Pancreas (tissue), 10 donors: ENCODE measurements around the gene KLHDC7B. TPM values are rescaled to one million over a fixed set of nuclear protein-coding genes. Genes with fewer than 3 reads are reported as not detected.

Experiments
- ATAC-seq, 4 donors: fragments of 200-7000 bp; cut with Tn5 transposase; one replicate each; pipeline versions ENCODE4 v1.8.0 to v1.9.1; 2020; ENCODE audit warnings: mild to moderate bottlenecking in 4 of 4, moderate library complexity in 4 of 4
- DNase-seq, 6 donors: peaks; one replicate each; pipeline ENCODE4 v3.0.0-alpha.2; 2020
- FAIRE-seq: peaks from 2 replicates; lab custom pipeline; 2012; peaks lifted over from hg19 to GRCh38; lab: Jason Lieb, UNC
- H3K27ac ChIP-seq, 4 donors: fragments of 200-600 bp; sonication (generic); 1 replicate in 3 of 4; 2 replicates in 1 of 4; pipeline versions ENCODE4 v1.5.0 to v1.8.0; 2020
- H3K27me3 ChIP-seq, 4 donors: fragments of 200-600 bp; one replicate each; pipeline ENCODE4 v1.8.0; 2021
- H3K36me3 ChIP-seq, 3 donors: fragments of 200-600 bp; sonication (generic) in 1 of 3; one replicate each; pipeline versions ENCODE4 v1.5.0 to v1.8.0; 2020 to 2021
- H3K4me1 ChIP-seq, 3 donors: fragments of 200-600 bp; one replicate each; pipeline ENCODE4 v1.8.0; 2021
- H3K4me3 ChIP-seq, 4 donors: fragments of 200-600 bp; sonication (generic) in 2 of 4; one replicate each; pipeline versions ENCODE4 v1.5.0 to v1.8.0; 2020 to 2021
- H3K9me3 ChIP-seq, 4 donors: fragments of 200-600 bp; one replicate each; pipeline ENCODE4 v1.8.0; 2021
- CTCF ChIP-seq, 4 donors: fragments of 200-600 bp; sonication (generic) in 3 of 4; IDR thresholded peaks; one replicate each; pipeline versions ENCODE4 v1.5.0 to v1.8.0; 2021; ENCODE audit warnings: antibody characterized with exemption in 4 of 4
- WGBS, 2 donors: extraction: QIAGEN DNeasy Blood & Tissue Kit; methylation state at CpG; one replicate each; pipeline ENCODE4 v1.1.7; 2013; 5-methylcytosine and 5-hydroxymethylcytosine counted together
- intact Hi-C, 3 donors: fragments of 100-400 bp; cut with DNase I; formaldehyde crosslinking; loops; one replicate each; pipeline versions ENCODE4 v1.11.1 to v1.14.2; 2022
- polyA plus RNA-seq, 2 donors: library from polyadenylated mRNA; stranded (reverse); fragments of 200-250 nt; gene quantifications; one replicate each; pipeline ENCODE4 v1.2.3, GENCODE V29; 2013
- total RNA-seq, 6 donors: library from RNA; stranded (reverse); fragmentation: NEBNext Ultra II Directional in 4 of 6; extraction: Animal tissue kit (Norgen Biotek cat#: 25700) in 4 of 6; gene quantifications; one replicate each; pipeline versions ENCODE4 v1.2.1 to v1.2.4, GENCODE V29; 2021 to 2023
- donor health status: healthy with polysubstance abuse.
- donor health status: DM: no; HTN: no; CAD: no; lungs with moderate emphysema.
- donor health status: DM: no; HTN: no; CAD: no.
- donor health status: control.
- donor health status: control.
- donor health status: Bipolar disorder and iron deficiency.
- donor health status: DM: yes; HTN: yes; CAD: no.
- donor health status: DM: no; HTN: no; CAD: no.
- donor health status: DM: no; HTN: no; CAD: no.
- donor health status: DM: yes; HTN: yes; CAD: no.

KLHDC7B gene
- total and polyA plus RNA-seq, 8 donors = 0.03 to 2.1 (median 0.15) TPM; not detected in 1

GRCh38 chr22:50586416-50586815, 40.7 kb downstream of the KLHDC7B start:
- intact Hi-C loops = no loop called here
- H3K36me3 ChIP-seq = no peaks in the 10 kb centered on the region
- no peaks in the 10 kb centered on the region for H3K27me3 ChIP-seq
- peaks cover 0 to 10% (median 0%) of the 10 kb centered on the region in 3 donors for H3K4me1 ChIP-seq
- DNase-seq (peak in 2 of 6 donors; percentile 5 to 17), FAIRE-seq (no peak), ATAC-seq (no peak)
- H3K27ac ChIP-seq = no peak overlapping the region
- TF ChIP-seq CTCF (IDR thresholded peaks at IDR 0.05) = no peak
- no peak overlapping the region for H3K4me3 ChIP-seq
- H3K9me3 ChIP-seq = no peaks in the 10 kb centered on the region
- WGBS, 2 donors = 76 to 78% methylated on average over 5 of the region's 5 CpGs

- intact Hi-C loops = no loop called here
- H3K4me3 ChIP-seq = no peak overlapping the region
- no peaks in the 10 kb centered on the region for H3K36me3 ChIP-seq
- WGBS, 2 donors = 96% methylated on average over 5 of the region's 5 CpGs
- no peaks in the 10 kb centered on the region for H3K9me3 ChIP-seq
- H3K27me3 ChIP-seq = no peaks in the 10 kb centered on the region
- no peak for TF ChIP-seq CTCF (IDR thresholded peaks at IDR 0.05)
- peaks cover 0 to 6% (median 0%) of the 10 kb centered on the region in 3 donors for H3K4me1 ChIP-seq
- ATAC-seq (no peak), DNase-seq (peak in 2 of 6 donors; percentile 17 to 19), FAIRE-seq (no peak)
- no peak overlapping the region for H3K27ac ChIP-seq
Observed at GRCh38 chr22:50587407-50587806, 41.7 kb downstream of the KLHDC7B start.

GRCh38 chr22:50595189-50595588, 49.5 kb downstream of the KLHDC7B start:
- H3K9me3 ChIP-seq = no peaks in the 10 kb centered on the region
- H3K4me1 ChIP-seq = peaks cover 0 to 3% (median 0%) of the 10 kb centered on the region in 3 donors
- no peaks in the 10 kb centered on the region for H3K36me3 ChIP-seq
- no peaks in the 10 kb centered on the region for H3K27me3 ChIP-seq
- DNase-seq (no peak), ATAC-seq (no peak), FAIRE-seq (no peak)
- no peak overlapping the region for H3K27ac ChIP-seq
- no peak overlapping the region for H3K4me3 ChIP-seq
- 79 to 89% methylated on average over 3 of the region's 3 CpGs for WGBS, 2 donors
- intact Hi-C loops = no loop called here
- no peak for TF ChIP-seq CTCF (IDR thresholded peaks at IDR 0.05)

GRCh38 chr22:50597097-50597496, 51.4 kb downstream of the KLHDC7B start:
- WGBS, 2 donors = 92% methylated on average over 5 of the region's 5 CpGs
- Histone ChIP-seq H3K9me3 (no peaks in the 10 kb centered on the region), H3K36me3 (no peaks in the 10 kb centered on the region), H3K4me1 (peaks cover 0 to 3% (median 0%) of the 10 kb centered on the region in 3 donors), H3K4me3 (no peak overlapping the region), H3K27ac (no peak overlapping the region), H3K27me3 (no peaks in the 10 kb centered on the region)
- ATAC-seq (no peak), FAIRE-seq (no peak), DNase-seq (no peak)
- no peak for TF ChIP-seq CTCF (IDR thresholded peaks at IDR 0.05)
- intact Hi-C loops = no loop called here

- no peak for FAIRE-seq
- no peak overlapping the region for H3K27ac ChIP-seq
- WGBS, 2 donors = 14 to 15% methylated on average over 52 of the region's 52 CpGs
- peak in 5 of 6 donors; percentile 52 to 89 (median 70) for DNase-seq
- intact Hi-C loops = no loop called here
- no peaks in the 10 kb centered on the region for H3K27me3 ChIP-seq
- H3K4me1 ChIP-seq = peaks cover 0 to 3% (median 0%) of the 10 kb centered on the region in 3 donors
- ATAC-seq = peak; percentile 77 to 96 (median 88)
- TF ChIP-seq CTCF (IDR thresholded peaks at IDR 0.05) = no peak
- peak overlapping the region; percentile 5 to 52 (median 28) for H3K4me3 ChIP-seq
- no peaks in the 10 kb centered on the region for H3K36me3 ChIP-seq
- H3K9me3 ChIP-seq = no peaks in the 10 kb centered on the region
Observed at GRCh38 chr22:50599816-50600455, 54.2 kb downstream of the KLHDC7B start.
